ENCODE measurements around the gene L3MBTL4. TPM values are rescaled to one million over a fixed set of nuclear protein-coding genes. Genes with fewer than 3 reads are reported as not detected.

L3MBTL4 gene
- total and polyA plus RNA-seq, 10 of the 15 experiments (the other 5 are each of a cell fraction or from before 2014, with no cell fraction given) = 1.3 to 8.7 (median 3.8) TPM

DNA sequence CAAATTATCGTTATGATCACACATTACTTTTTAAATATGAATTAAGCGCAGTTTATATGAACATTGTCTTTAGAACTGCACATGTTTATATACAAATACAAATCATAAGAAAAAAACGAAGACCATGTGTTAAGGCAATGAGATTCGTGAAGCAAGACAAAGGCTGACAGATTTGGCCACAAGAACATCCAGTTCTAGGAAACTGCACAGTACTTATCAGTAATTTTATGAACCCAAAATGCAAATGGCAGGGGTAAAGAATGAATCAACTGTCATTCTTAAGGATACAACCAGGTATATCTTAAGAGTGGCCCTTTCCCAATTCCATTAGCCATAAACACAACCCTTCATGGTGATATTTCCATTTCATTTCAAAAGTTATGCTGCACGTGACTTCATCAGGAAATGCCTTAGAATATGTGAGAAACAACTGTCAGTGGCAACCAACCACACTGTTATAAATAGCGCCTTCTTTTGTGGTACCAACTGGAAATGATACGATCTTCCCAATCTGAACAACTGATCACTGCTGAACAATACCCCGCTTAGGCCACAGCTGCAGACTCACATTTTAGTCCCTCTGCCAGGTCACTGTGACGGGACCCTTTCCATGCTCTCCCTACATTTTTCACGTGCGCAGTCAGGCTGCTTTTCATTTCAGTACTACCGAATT is 144.9 kb downstream of the L3MBTL4 start:
- Histone ChIP-seq H3K27me3 (replicated peaks in 1 of 2; ENCODE audit: control insufficient read depth in 2 of 2, insufficient read depth in 2 of 2, low read length in 1 of 2) (no peaks in the 10 kb centered on the region), H3K4me3 (no peak overlapping the region), H2AFZ (ENCODE audit: control insufficient read depth, low read depth, low read length) (no peak overlapping the region), H3K4me1 (ENCODE audit: control insufficient read depth, insufficient read depth, low read length) (peaks cover 16% of the 10 kb centered on the region), H3K27ac (ENCODE audit: control insufficient read depth, insufficient read depth) (no peak overlapping the region), H3K36me3 (ENCODE audit: control insufficient read depth in 2 of 2, insufficient read depth in 2 of 2, low read length in 1 of 2) (no peaks in the 10 kb centered on the region), H3K4me2 (ENCODE audit: control insufficient read depth, insufficient read depth) (no peak overlapping the region), H3K79me2 (ENCODE audit: control insufficient read depth, insufficient read depth, low read length) (no peaks in the 10 kb centered on the region), H3K9ac (ENCODE audit: control insufficient read depth, insufficient read depth, low read length) (no peak overlapping the region), H4K20me1 (ENCODE audit: control insufficient read depth, insufficient read depth) (no peaks in the 10 kb centered on the region), H3K9me3 (replicated peaks; ENCODE audit: control insufficient read depth, insufficient read depth, low read length) (no peaks in the 10 kb centered on the region; the same call in 2 of the 3 replicates)
- TF ChIP-seq NBN (IDR thresholded peaks at IDR 0.05) (no peak), BHLHE40 (IDR thresholded peaks at IDR 0.05; ENCODE audit: borderline replicate concordance in 1 of 2, low read depth in 2 of 2, low read length in 1 of 2) (peak in 1 of 2 experiments; percentile 14; a peak in 1 of 4 replicates)
- intact Hi-C loops (cut with micrococcal nuclease; ENCODE audit: unreplicated experiment) = no loop called here
- FAIRE-seq (no peak), ATAC-seq (no peak), DNase-seq (ENCODE audit: low read depth, low spot score) (no peak)
- RAD21 ChIA-PET (ENCODE audit: unreplicated experiment) = no interaction called here
- 66% methylated on average over 12 of the region's 12 CpGs for WGBS (ENCODE audit: insufficient coverage, insufficient replicate concordance, low lambda C conversion rate, missing lambda C conversion rate)
- POLR2A ChIA-PET = no interaction called here
- SMC1A ChIA-PET (ENCODE audit: uncharacterized antibody, unreplicated experiment) = no interaction called here
- in situ Hi-C loops (cut with MboI) = no loop called here
- BruUV-seq (replicated peaks) = no TSS peak
- CTCF ChIA-PET = no interaction called here

DNA sequence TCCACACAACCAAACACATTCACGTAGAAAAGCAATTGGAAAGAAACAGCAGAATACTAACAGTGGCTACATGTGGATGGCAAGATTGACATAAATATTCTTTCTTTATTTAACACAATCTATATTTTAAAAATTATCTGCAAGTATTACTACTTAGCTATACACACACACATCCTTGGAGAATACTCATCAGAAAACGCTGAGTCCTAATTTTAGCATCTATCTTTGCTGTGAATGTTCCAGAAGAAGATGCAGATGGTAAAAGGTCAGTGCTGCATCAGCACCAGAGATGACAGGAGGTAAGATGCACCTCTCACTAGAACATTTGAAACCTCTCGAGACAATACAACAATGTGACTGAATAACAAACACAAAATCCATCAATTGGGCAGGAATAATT is 148.5 kb downstream of the L3MBTL4 start:
- SMC1A ChIA-PET (ENCODE audit: uncharacterized antibody, unreplicated experiment) = no interaction called here
- ATAC-seq (no peak), DNase-seq (ENCODE audit: low read depth, low spot score) (no peak), FAIRE-seq (no peak)
- Histone ChIP-seq H3K27ac (ENCODE audit: control insufficient read depth, insufficient read depth) (no peak overlapping the region), H3K4me2 (ENCODE audit: control insufficient read depth, insufficient read depth) (no peak overlapping the region), H3K36me3 (ENCODE audit: control insufficient read depth in 2 of 2, insufficient read depth in 2 of 2, low read length in 1 of 2) (no peaks in the 10 kb centered on the region), H3K4me3 (no peak overlapping the region), H3K79me2 (ENCODE audit: control insufficient read depth, insufficient read depth, low read length) (no peaks in the 10 kb centered on the region), H3K9me3 (replicated peaks; ENCODE audit: control insufficient read depth, insufficient read depth, low read length) (no peaks in the 10 kb centered on the region; the same call in 2 of the 3 replicates), H3K9ac (ENCODE audit: control insufficient read depth, insufficient read depth, low read length) (no peak overlapping the region), H2AFZ (ENCODE audit: control insufficient read depth, low read depth, low read length) (no peak overlapping the region), H4K20me1 (ENCODE audit: control insufficient read depth, insufficient read depth) (no peaks in the 10 kb centered on the region), H3K4me1 (ENCODE audit: control insufficient read depth, insufficient read depth, low read length) (peaks cover 9% of the 10 kb centered on the region), H3K27me3 (replicated peaks in 1 of 2; ENCODE audit: control insufficient read depth in 2 of 2, insufficient read depth in 2 of 2, low read length in 1 of 2) (no peaks in the 10 kb centered on the region)
- RAD21 ChIA-PET (ENCODE audit: unreplicated experiment) = no interaction called here
- BruUV-seq (replicated peaks) = no TSS peak
- TF ChIP-seq KLF5 (IDR thresholded peaks at IDR 0.05; ENCODE audit: partially characterized antibody) = no peak
- no peak for TF ChIP-seq RCOR1 (conservative IDR thresholded peaks at IDR 0.05; ENCODE audit: low read depth, low read length)
- no peak for TF ChIP-seq NFXL1 (IDR thresholded peaks at IDR 0.05; ENCODE audit: borderline replicate concordance)
- no peak for TF ChIP-seq SREBF2 (IDR thresholded peaks at IDR 0.05; ENCODE audit: low read length)
- no peak for TF ChIP-seq ETV6 (conservative IDR thresholded peaks at IDR 0.05 in 1 of 2, IDR thresholded peaks at IDR 0.05 in 1 of 2; ENCODE audit: borderline replicate concordance in 1 of 2, low read depth in 1 of 2)
- no peak for TF ChIP-seq BRCA1 (IDR thresholded peaks at IDR 0.05; ENCODE audit: low read depth, low read length)
- TF ChIP-seq RELA (IDR thresholded peaks at IDR 0.05; ENCODE audit: borderline replicate concordance, partially characterized antibody) = no peak
- TF ChIP-seq FOXK2 (IDR thresholded peaks at IDR 0.05) = no peak
- intact Hi-C loops (cut with micrococcal nuclease; ENCODE audit: unreplicated experiment) = no loop called here
- POLR2A ChIA-PET = no interaction called here
- 79% methylated on average over 3 of the region's 3 CpGs for WGBS (ENCODE audit: insufficient coverage, insufficient replicate concordance, low lambda C conversion rate, missing lambda C conversion rate)
- in situ Hi-C loops (cut with MboI) = no loop called here
- CTCF ChIA-PET = no interaction called here
